ENCODE measurements around the gene DHTKD1. TPM values are rescaled to one million over a fixed set of nuclear protein-coding genes. Genes with fewer than 3 reads are reported as not detected.

DHTKD1 gene, protein sequence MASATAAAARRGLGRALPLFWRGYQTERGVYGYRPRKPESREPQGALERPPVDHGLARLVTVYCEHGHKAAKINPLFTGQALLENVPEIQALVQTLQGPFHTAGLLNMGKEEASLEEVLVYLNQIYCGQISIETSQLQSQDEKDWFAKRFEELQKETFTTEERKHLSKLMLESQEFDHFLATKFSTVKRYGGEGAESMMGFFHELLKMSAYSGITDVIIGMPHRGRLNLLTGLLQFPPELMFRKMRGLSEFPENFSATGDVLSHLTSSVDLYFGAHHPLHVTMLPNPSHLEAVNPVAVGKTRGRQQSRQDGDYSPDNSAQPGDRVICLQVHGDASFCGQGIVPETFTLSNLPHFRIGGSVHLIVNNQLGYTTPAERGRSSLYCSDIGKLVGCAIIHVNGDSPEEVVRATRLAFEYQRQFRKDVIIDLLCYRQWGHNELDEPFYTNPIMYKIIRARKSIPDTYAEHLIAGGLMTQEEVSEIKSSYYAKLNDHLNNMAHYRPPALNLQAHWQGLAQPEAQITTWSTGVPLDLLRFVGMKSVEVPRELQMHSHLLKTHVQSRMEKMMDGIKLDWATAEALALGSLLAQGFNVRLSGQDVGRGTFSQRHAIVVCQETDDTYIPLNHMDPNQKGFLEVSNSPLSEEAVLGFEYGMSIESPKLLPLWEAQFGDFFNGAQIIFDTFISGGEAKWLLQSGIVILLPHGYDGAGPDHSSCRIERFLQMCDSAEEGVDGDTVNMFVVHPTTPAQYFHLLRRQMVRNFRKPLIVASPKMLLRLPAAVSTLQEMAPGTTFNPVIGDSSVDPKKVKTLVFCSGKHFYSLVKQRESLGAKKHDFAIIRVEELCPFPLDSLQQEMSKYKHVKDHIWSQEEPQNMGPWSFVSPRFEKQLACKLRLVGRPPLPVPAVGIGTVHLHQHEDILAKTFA
- total RNA-seq, result 171 TPM

- ATAC-seq, result peak; percentile 89
These were observed at the start of gene DHTKD1 for GRCh38 chr10:12068449-12069269. TSS of gene DHTKD1 (plus strand) at chr10:12068954. CDS start at chr10:12069034, 80 bp downstream.

GRCh38 chr10:12019283-12019971 is 49.3 kb upstream of the DHTKD1 start:
- DNase-seq (ENCODE audit: low spot score), result no peak
- ATAC-seq, result no peak

More at GRCh38 chr10:12068449-12069269, at the start of gene DHTKD1:
- DNase-seq (ENCODE audit: low spot score), result peak; percentile 100

GRCh38 chr10:12020574-12020973 is 48.2 kb upstream of the DHTKD1 start:
- ATAC-seq (no peak), DNase-seq (ENCODE audit: low spot score) (no peak)

- DNase-seq (ENCODE audit: low spot score) (no peak), ATAC-seq (peak; percentile 44)
These were observed 46.0 kb upstream of the DHTKD1 start for GRCh38 chr10:12022580-12023257.

- no peak for DNase-seq (ENCODE audit: low spot score)
- ATAC-seq, result no peak
These were observed 43.2 kb upstream of the DHTKD1 start for GRCh38 chr10:12025591-12025990.

DNA sequence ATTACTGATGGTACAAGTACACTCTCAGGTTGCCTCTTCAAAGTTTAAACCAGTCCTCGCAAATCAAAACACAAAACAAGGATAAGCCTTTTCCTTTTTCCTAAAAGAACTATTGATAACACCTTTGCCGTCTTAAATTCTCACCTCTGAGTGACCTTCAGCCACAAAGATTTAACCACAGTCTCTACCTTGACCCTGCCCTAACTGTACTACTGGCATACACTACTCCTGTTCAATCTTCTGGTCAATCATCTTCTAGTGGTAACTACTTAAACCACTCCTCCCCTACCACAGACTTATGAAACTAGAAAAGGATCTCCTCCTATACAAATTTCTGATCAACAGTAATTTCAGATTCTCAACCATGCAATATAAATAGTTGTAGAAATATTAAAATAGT is 41.2 kb upstream of the DHTKD1 start:
- no peak for ATAC-seq
- no peak for DNase-seq (ENCODE audit: low spot score)

- ATAC-seq (no peak), DNase-seq (ENCODE audit: low spot score) (no peak)
These were observed 37.4 kb upstream of the DHTKD1 start for GRCh38 chr10:12031404-12031803.

DNA sequence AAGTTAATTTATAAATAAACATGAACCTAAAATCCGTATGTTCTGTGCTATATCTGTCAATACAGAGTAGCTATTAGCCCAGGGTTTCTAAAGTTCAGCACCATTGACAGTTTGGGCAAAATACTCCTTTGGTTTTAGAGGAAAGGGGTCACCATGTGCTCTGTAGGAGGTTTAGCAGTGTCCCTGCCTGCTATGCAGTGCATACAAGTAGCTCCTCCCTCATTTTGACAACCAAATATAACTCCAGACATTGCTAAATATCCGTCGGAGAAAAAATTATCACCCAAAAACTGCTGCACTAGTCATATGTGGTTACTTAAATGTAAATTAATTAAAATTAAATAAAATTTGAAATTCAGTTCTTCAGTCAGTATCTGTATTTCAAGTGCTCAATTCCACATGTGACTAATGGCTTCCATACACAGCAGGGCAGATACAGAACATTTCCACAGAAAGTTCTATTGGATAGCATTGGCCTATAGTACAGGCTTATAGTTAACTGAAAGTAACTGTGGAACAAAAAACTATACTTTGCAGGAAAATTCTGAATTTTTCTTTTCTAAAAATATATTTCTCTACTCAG is 32.6 kb upstream of the DHTKD1 start:
- ATAC-seq (no peak), DNase-seq (ENCODE audit: low spot score) (no peak)

DNA sequence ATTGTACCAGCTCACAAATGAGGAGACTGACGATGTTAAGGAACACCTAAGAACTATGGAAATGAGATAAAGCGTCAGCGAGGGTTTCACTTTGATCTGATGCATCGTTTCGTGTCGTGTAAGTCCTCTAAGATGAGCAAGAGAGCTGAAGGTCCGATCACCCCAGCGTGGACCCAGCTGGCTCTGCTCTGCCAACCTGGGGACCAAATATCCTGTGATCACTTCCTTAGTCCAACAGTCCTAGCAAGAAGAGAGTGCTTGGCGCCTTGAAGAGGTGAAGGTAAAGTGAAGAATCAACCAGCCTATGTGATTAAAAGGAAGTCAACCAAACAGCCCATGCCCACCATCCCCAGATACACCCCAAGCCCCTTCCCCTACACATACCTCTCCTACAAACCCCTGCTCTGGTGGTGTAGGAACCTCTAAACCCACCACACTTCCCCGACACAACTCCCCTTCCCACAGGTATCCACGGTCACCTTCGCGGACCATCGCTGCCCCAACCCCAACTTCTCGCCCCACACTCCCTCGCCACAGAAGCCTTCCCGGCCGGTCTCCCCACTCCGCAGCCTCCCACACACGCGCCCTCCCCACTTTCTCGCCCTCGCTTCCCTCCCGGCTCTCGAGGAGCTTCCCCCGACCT is 26.9 kb upstream of the DHTKD1 start:
- ATAC-seq (peak; percentile 15), DNase-seq (ENCODE audit: low spot score) (no peak)

GRCh38 chr10:12042409-12042796 is 26.4 kb upstream of the DHTKD1 start:
- peak; percentile 3 for ATAC-seq
- DNase-seq (ENCODE audit: low spot score), result no peak

GRCh38 chr10:12042797-12043651 is 25.7 kb upstream of the DHTKD1 start, which contains the start of gene UPF2:
TSS of gene UPF2 (minus strand) at chr10:12042809. CDS start at chr10:12035423, 7,386 bp downstream.
- ATAC-seq (peak; percentile 92), DNase-seq (ENCODE audit: low spot score) (peak; percentile 99)

- peak; percentile 22 for ATAC-seq
- no peak for DNase-seq (ENCODE audit: low spot score)
These were observed 23.2 kb upstream of the DHTKD1 start for GRCh38 chr10:12045596-12045995.

DNA sequence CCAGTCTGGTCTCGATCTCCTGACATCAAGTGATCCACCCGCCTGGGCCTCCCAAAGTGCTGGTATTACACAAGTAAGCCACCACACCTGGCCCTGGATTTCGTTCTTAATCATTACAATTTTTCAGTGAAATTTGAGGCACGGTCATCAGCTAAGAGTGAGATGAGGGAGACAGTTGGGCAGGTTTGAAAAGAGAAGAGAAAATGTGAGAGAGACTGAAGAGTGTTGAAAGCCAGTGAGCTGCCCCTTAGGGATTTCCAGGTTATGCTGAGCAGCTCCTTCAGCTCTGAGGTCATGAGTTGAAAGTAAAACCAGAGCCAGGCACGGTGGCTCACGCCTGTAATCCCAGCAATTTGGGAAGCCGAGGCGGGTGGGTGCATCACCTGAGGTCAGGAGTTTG is 20.2 kb upstream of the DHTKD1 start:
- ATAC-seq (no peak), DNase-seq (ENCODE audit: low spot score) (no peak)

DNA sequence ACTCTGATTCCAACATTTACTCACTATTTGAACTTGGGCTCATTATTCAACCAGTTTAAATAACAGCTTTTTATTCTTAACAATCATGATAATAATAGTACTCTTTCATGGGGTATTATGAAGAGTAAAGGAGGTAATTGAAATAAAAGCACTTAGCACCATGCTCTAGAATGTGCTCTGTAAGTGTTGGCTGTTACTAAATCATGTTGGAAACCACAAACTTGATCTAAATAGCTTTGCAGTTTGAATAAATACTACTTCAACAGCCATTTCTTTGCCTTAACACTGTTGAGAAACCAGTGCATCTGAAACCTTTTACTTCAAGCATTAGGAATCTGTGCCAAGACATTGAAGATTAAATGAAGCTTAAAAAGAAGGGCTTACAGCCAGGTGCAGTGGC is 18.2 kb upstream of the DHTKD1 start:
- DNase-seq (ENCODE audit: low spot score) (no peak), ATAC-seq (no peak)

DNA sequence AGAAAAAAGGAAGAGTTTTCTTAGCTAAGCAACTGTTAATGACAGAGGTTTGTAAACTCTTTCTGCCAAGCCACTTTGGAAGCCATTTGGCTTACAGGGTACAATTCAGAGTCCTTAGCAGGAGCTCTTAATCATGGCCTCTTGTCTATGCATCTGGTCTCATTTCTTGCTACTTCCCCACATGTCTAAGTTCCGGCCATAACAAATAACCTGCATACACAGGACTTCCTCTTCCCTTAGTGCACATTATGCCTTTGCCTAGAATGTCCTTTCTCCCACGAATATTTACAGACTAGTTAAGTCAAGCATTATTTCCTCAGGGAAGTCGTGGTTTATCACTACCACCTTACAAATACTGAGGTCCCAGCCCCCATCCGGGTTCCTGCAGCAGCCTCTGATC is 17.5 kb upstream of the DHTKD1 start:
- DNase-seq (ENCODE audit: low spot score), result no peak
- no peak for ATAC-seq

DNA sequence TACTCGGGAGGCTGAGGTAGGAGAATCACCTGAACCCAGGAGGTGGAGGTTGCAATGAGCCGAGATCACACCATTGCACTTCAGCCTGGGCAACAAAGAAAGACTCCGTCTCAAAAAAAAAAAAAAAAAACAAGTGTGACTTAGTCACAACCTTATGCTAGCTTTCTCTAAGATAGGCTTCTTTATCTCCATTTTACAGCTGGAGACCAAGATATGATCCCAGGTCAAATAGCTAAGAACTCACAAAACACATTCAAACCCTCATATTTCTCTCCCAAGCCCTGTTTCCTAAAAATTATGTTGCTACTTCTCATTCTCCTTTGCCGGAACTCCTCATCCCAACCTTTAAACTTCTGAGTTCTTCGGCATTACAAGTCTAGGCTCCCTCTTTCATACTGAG is 13.0 kb upstream of the DHTKD1 start:
- ATAC-seq (no peak), DNase-seq (ENCODE audit: low spot score) (no peak)

DNA sequence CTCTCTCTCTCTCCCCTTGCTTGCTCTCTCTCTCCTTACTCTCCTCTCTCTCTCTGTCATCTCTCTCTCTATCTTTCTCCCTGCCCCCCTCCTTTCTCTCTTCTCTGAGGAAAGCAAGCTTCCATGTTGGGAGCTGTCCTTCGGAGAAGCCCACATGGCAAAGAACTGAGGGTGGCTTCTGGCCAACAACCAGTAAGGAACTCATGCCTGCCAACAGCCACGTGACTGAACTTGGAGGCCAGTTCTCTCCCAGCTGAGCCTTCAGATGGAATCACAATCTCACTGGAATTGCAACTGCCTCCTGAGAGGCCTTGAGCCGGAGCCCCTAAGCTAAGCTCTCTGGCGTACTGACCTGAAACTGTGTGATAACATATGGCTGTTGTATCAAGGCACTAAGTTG is 12.0 kb upstream of the DHTKD1 start:
- ATAC-seq (no peak), DNase-seq (ENCODE audit: low spot score) (no peak)

DNA sequence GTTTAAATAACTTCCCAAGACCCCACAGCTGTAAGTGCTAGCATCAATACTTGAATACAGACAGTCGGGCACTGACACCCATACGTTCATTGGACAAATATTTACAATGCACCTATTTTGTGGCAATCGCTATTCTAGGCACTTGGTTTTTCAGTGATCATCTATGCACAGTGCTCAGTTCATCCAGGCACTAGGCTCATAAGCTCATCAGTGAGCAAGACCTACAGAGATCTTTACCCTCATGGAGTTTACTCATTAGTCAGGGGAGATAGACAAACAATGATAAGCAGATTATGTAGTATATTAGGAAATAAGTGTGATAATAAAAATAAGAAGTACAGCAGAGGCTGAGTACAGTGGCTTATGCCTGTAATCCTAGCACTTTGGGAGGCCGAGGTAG is 7.6 kb upstream of the DHTKD1 start:
- DNase-seq (ENCODE audit: low spot score), result no peak
- ATAC-seq, result peak; percentile 59
